Measurements from ENCODE around the gene MRPL1. TPM values are rescaled to one million over a fixed set of nuclear protein-coding genes. Genes with fewer than 3 reads are reported as not detected.

Gene MRPL1
- total and polyA plus RNA-seq, 7 experiments from 2014 or later = 13.0 to 37.9 (median 25.7) TPM

DNA sequence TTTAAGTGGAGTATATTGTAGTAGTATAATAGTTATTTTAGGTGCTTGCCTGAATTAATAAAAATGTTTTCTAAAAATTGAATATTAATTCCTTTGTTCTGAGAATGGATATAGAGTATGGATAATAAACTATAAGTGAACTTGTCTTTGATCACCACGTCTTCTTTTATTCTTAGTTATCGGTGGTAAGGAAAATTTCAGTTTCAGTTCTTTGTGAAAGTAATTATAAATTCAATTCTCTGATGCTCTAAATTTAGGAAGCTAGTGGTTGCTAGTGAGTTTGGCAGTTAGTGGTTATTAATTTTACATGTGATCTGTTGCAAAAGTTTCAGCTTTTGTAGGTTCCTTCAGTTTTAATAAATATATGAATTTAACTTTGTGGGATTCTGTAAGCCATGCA, 30.8 kb downstream of the MRPL1 start:
- H3K27me3 ChIP-seq (ENCODE audit: control insufficient read depth in 2 of 2, insufficient read depth in 2 of 2, low read length in 2 of 2) = no peaks in the 10 kb centered on the region
- peaks cover 0 to 12% (median 5%) of the 10 kb centered on the region in 3 experiments for H3K36me3 ChIP-seq (ENCODE audit: control insufficient read depth in 2 of 3, insufficient read depth in 3 of 3, low read length in 3 of 3)
- no peaks in the 10 kb centered on the region for H3K9me3 Mint-ChIP-seq
- DNase-seq (no peak), ATAC-seq (no peak)
- intact Hi-C loops (cut with micrococcal nuclease) = no loop called here
- H3K36me3 Mint-ChIP-seq = peaks cover 14 to 57% (median 44%) of the 10 kb centered on the region in 5 donors
- no peak overlapping the region for H3K4me3 Mint-ChIP-seq
- H3K27ac ChIP-seq (ENCODE audit: low read depth, low read length) = no peak overlapping the region
- H3K27me3 Mint-ChIP-seq = no peaks in the 10 kb centered on the region
- H3K9me3 ChIP-seq (ENCODE audit: control insufficient read depth in 2 of 3, low read length in 3 of 3) = no peaks in the 10 kb centered on the region
- POLR2A ChIA-PET = interaction anchor here (1.1 kb wide), 1 partner anchor 12 kb away, joined by 3 read pairs; no protein-coding TSS in a partner anchor
- CTCF ChIA-PET = no interaction called here
- peaks cover 0 to 20% (median 13%) of the 10 kb centered on the region in 7 donors for H3K4me1 Mint-ChIP-seq
- H3K4me3 ChIP-seq (ENCODE audit: low read length) = no peak overlapping the region
- H3K4me1 ChIP-seq (ENCODE audit: control insufficient read depth in 2 of 2, insufficient read depth in 2 of 2, low read length in 2 of 2) = no peaks in the 10 kb centered on the region
- H3K27ac Mint-ChIP-seq = no peak overlapping the region

DNA sequence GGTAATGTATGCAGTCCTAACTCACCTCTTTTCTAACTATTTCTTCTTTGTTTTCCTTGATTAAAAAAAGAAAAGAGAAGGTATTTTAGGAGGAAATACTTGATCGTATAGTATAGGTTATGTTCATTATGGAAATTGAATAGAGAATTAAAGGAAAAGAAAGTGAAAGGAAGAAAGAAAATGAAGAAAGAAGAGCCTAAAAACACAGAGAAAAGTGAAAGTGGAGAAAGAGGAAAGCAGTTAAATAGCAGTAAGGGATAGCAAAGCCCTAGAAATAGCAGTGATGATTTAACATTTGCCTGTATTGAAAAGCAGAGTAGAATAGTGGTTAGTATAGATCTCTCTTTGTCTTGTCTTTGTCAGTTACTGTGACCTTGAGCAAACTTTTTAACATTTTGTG, 37.0 kb downstream of the MRPL1 start:
- H3K4me1 ChIP-seq (ENCODE audit: control insufficient read depth in 2 of 2, insufficient read depth in 2 of 2, low read length in 2 of 2) = no peaks in the 10 kb centered on the region
- ChIA-PET POLR2A (no interaction called here), CTCF (no interaction called here)
- no peaks in the 10 kb centered on the region for H3K27me3 Mint-ChIP-seq
- H3K27ac Mint-ChIP-seq = peak overlapping the region in 2 of 9 donors; percentile 41 to 67
- ATAC-seq (no peak), DNase-seq (no peak)
- no peaks in the 10 kb centered on the region for H3K27me3 ChIP-seq (ENCODE audit: control insufficient read depth in 2 of 2, insufficient read depth in 2 of 2, low read length in 2 of 2)
- peaks cover 0 to 19% (median 5%) of the 10 kb centered on the region in 3 experiments for H3K36me3 ChIP-seq (ENCODE audit: control insufficient read depth in 2 of 3, insufficient read depth in 3 of 3, low read length in 3 of 3)
- H3K4me3 Mint-ChIP-seq = peak overlapping the region in 4 of 10 donors; percentile 2 to 30 (median 24)
- intact Hi-C loops (cut with micrococcal nuclease) = no loop called here
- H3K9me3 Mint-ChIP-seq = peaks cover 0 to 2% (median 0%) of the 10 kb centered on the region in 11 donors
- no peaks in the 10 kb centered on the region for H3K9me3 ChIP-seq (ENCODE audit: control insufficient read depth in 2 of 3, low read length in 3 of 3)
- no peak overlapping the region for H3K27ac ChIP-seq (ENCODE audit: low read depth, low read length)
- H3K4me1 Mint-ChIP-seq = peaks cover 10 to 29% (median 23%) of the 10 kb centered on the region in 7 donors
- H3K36me3 Mint-ChIP-seq = peaks cover 18 to 54% (median 45%) of the 10 kb centered on the region in 5 donors
- no peak overlapping the region for H3K4me3 ChIP-seq (ENCODE audit: low read length)

DNA sequence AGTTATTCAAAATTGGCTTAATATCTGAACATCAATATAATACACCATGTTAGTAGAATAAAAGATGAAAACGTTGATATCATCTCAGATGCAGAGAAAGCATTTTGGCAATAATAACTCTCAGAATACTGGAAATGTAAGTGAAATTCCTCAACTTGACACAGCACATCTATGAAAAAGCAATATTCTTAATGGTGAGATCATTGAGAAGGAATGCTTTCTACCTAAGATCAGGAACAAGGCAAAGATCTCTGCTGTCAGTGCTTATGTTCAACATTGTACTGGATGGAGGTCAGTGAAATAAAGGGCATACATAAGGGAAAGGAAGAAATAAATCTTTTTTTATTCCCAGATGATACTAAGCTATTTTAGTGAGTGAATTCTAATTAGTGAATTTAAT, 40.6 kb downstream of the MRPL1 start:
- Mint-ChIP-seq H3K4me3 (no peak overlapping the region), H3K9me3 (peaks cover 0 to 2% (median 0%) of the 10 kb centered on the region in 11 donors), H3K4me1 (peaks cover 12 to 19% (median 14%) of the 10 kb centered on the region in 7 donors), H3K27me3 (no peaks in the 10 kb centered on the region), H3K36me3 (peaks cover 8 to 51% (median 44%) of the 10 kb centered on the region in 5 donors), H3K27ac (no peak overlapping the region)
- no peaks in the 10 kb centered on the region for H3K9me3 ChIP-seq (ENCODE audit: control insufficient read depth in 2 of 3, low read length in 3 of 3)
- no peak overlapping the region for H3K27ac ChIP-seq (ENCODE audit: low read depth, low read length)
- intact Hi-C loops (cut with micrococcal nuclease) = no loop called here
- ChIA-PET POLR2A (no interaction called here), CTCF (interaction anchor here (0.7 kb wide), 1 partner anchor 11 kb away, joined by 3 read pairs; no protein-coding TSS in a partner anchor)
- peaks cover 0 to 7% (median 0%) of the 10 kb centered on the region in 3 experiments for H3K36me3 ChIP-seq (ENCODE audit: control insufficient read depth in 2 of 3, insufficient read depth in 3 of 3, low read length in 3 of 3)
- ATAC-seq = no peak
- no peaks in the 10 kb centered on the region for H3K4me1 ChIP-seq (ENCODE audit: control insufficient read depth in 2 of 2, insufficient read depth in 2 of 2, low read length in 2 of 2)
- no peaks in the 10 kb centered on the region for H3K27me3 ChIP-seq (ENCODE audit: control insufficient read depth in 2 of 2, insufficient read depth in 2 of 2, low read length in 2 of 2)
- DNase-seq = no peak
- H3K4me3 ChIP-seq (ENCODE audit: low read length) = no peak overlapping the region

DNA sequence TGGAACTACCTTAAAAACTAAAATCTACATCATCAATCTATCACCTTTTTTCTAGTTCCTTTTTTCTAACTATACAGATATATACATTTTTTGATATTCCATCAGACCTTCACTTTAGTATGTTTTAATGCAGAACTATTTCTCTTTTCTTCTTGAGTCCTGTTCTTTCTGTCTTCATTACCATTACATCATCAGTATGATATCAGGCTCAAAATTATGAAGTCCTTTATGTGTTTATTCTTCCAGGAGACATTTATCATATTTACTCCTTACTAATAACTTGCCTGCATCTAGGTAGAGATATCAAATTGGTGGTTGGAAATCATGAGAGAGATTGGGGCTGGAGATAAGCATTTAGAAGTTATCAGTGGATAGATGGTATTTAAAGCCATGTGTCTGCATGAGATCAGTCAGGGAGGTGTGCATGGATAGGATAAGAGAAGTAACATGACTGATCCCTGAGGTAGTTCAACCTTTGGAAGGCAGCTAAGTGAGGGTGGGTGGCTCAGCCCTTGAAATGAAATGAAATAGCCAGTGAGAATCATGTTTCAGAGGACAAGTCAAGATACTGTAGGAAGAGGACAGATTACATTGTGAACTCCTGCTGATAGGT, 43.1 kb downstream of the MRPL1 start:
- Histone ChIP-seq H3K9me3 (ENCODE audit: control insufficient read depth in 2 of 3, low read length in 3 of 3) (no peaks in the 10 kb centered on the region), H3K27me3 (ENCODE audit: control insufficient read depth in 2 of 2, insufficient read depth in 2 of 2, low read length in 2 of 2) (no peaks in the 10 kb centered on the region), H3K4me3 (ENCODE audit: low read length) (no peak overlapping the region), H3K36me3 (ENCODE audit: control insufficient read depth in 2 of 3, insufficient read depth in 3 of 3, low read length in 3 of 3) (peaks cover 0 to 16% (median 4%) of the 10 kb centered on the region in 3 experiments), H3K27ac (ENCODE audit: low read depth, low read length) (no peak overlapping the region), H3K4me1 (ENCODE audit: control insufficient read depth in 2 of 2, insufficient read depth in 2 of 2, low read length in 2 of 2) (no peaks in the 10 kb centered on the region)
- H3K27me3 Mint-ChIP-seq = no peaks in the 10 kb centered on the region
- DNase-seq (no peak), ATAC-seq (no peak)
- intact Hi-C loops (cut with micrococcal nuclease) = no loop called here
- H3K36me3 Mint-ChIP-seq = peaks cover 4 to 53% (median 46%) of the 10 kb centered on the region in 5 donors
- H3K27ac Mint-ChIP-seq = peak overlapping the region in 2 of 9 donors; percentile 7 to 50
- peaks cover 0 to 2% (median 0%) of the 10 kb centered on the region in 11 donors for H3K9me3 Mint-ChIP-seq
- POLR2A ChIA-PET = no interaction called here
- peaks cover 0 to 7% (median under 1%) of the 10 kb centered on the region in 7 donors for H3K4me1 Mint-ChIP-seq
- H3K4me3 Mint-ChIP-seq = no peak overlapping the region
- CTCF ChIA-PET = no interaction called here

DNA sequence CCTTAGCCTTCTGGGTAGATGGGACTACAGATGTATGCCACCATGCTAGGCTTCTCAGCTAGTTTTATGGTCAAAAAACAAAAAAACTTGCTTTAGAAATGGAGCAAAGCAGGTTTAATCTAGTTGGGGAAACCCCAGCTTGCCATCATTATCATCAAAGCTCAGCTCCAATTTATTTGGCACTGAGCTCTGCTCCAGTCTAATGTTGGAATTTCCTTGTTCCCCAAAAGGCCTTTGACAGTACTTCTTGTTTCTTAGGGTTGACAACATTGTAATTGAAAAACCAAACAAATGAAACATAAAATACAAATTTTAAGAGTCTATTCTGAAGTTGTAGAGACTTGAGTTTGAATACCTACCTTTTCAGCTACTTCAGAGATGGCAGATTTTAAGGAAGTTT, 48.0 kb downstream of the MRPL1 start:
- Histone ChIP-seq H3K4me1 (ENCODE audit: control insufficient read depth in 2 of 2, insufficient read depth in 2 of 2, low read length in 2 of 2) (no peaks in the 10 kb centered on the region), H3K9me3 (ENCODE audit: control insufficient read depth in 2 of 3, low read length in 3 of 3) (no peaks in the 10 kb centered on the region), H3K4me3 (ENCODE audit: low read length) (no peak overlapping the region), H3K27ac (ENCODE audit: low read depth, low read length) (no peak overlapping the region), H3K27me3 (ENCODE audit: control insufficient read depth in 2 of 2, insufficient read depth in 2 of 2, low read length in 2 of 2) (no peaks in the 10 kb centered on the region), H3K36me3 (ENCODE audit: control insufficient read depth in 2 of 3, insufficient read depth in 3 of 3, low read length in 3 of 3) (peaks cover 0 to 9% (median 4%) of the 10 kb centered on the region in 3 experiments)
- Mint-ChIP-seq H3K27me3 (no peaks in the 10 kb centered on the region), H3K27ac (no peak overlapping the region), H3K36me3 (peaks cover 17 to 82% (median 60%) of the 10 kb centered on the region in 5 donors), H3K4me1 (peaks cover 0 to 15% (median 8%) of the 10 kb centered on the region in 7 donors), H3K4me3 (no peak overlapping the region), H3K9me3 (peaks cover 0 to 9% (median 0%) of the 10 kb centered on the region in 11 donors)
- intact Hi-C loops (cut with micrococcal nuclease) = no loop called here
- DNase-seq (no peak), ATAC-seq (no peak)
- ChIA-PET CTCF (no interaction called here), POLR2A (no interaction called here)

DNA sequence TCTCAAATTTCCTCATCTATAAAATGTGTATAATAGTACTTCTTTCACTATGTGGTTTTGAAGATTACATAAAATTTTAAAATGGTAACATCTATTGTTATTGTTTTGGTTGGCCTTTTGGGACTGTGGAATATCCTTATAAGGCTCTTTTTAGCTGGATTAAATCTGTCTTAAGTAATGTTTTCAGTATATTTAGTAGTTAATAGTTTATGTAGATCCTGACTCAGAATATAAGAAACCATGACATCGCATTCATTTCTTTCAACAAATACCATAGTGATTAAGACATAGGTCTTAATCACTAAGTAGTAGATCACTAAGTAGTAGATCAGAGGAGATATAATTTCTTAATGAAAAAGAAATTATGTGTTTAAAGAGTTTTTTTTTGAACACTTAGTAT, 48.5 kb downstream of the MRPL1 start:
- ATAC-seq (no peak), DNase-seq (no peak)
- Histone ChIP-seq H3K27me3 (ENCODE audit: control insufficient read depth in 2 of 2, insufficient read depth in 2 of 2, low read length in 2 of 2) (no peaks in the 10 kb centered on the region), H3K27ac (ENCODE audit: low read depth, low read length) (no peak overlapping the region), H3K36me3 (ENCODE audit: control insufficient read depth in 2 of 3, insufficient read depth in 3 of 3, low read length in 3 of 3) (peaks cover 0 to 9% (median 4%) of the 10 kb centered on the region in 3 experiments), H3K4me1 (ENCODE audit: control insufficient read depth in 2 of 2, insufficient read depth in 2 of 2, low read length in 2 of 2) (no peaks in the 10 kb centered on the region), H3K4me3 (ENCODE audit: low read length) (no peak overlapping the region), H3K9me3 (ENCODE audit: control insufficient read depth in 2 of 3, low read length in 3 of 3) (no peaks in the 10 kb centered on the region)
- Mint-ChIP-seq H3K4me3 (no peak overlapping the region), H3K36me3 (peaks cover 13 to 81% (median 55%) of the 10 kb centered on the region in 5 donors), H3K27me3 (no peaks in the 10 kb centered on the region), H3K4me1 (peaks cover 0 to 16% (median 8%) of the 10 kb centered on the region in 7 donors), H3K9me3 (peaks cover 0 to 9% (median 0%) of the 10 kb centered on the region in 11 donors), H3K27ac (no peak overlapping the region)
- ChIA-PET CTCF (no interaction called here), POLR2A (no interaction called here)
- intact Hi-C loops (cut with micrococcal nuclease) = no loop called here

All from naive thymus-derived CD4-positive, alpha-beta T cell (primary cell).